CD4-positive, alpha-beta T cell treated with Interleukin-15 for 1 hour (primary cell): ENCODE data around the gene ETV4.

Experiments used
- DNase-seq: peaks from one replicate; pipeline ENCODE4 v3.0.0-alpha.2; 2020

The ETV4 gene

GRCh38 chr17:43572368-43572980, 26.3 kb upstream of the ETV4 start:
- DNase-seq: no peak

GRCh38 chr17:43570518-43570928, 24.4 kb upstream of the ETV4 start:
- no peak for DNase-seq

GRCh38 chr17:43568506-43569082, 22.5 kb upstream of the ETV4 start:
- DNase-seq: no peak

- DNase-seq: no peak
Measured at GRCh38 chr17:43563600-43564594, 17.8 kb upstream of the ETV4 start.

GRCh38 chr17:43562679-43563599, 16.8 kb upstream of the ETV4 start:
- DNase-seq: no peak

GRCh38 chr17:43560461-43561427, 14.6 kb upstream of the ETV4 start:
- DNase-seq: no peak

GRCh38 chr17:43559161-43559816, 13.1 kb upstream of the ETV4 start:
- DNase-seq: no peak

- no peak for DNase-seq
Measured at GRCh38 chr17:43558805-43559160, 12.6 kb upstream of the ETV4 start.

- peak; percentile 69 for DNase-seq
Measured at GRCh38 chr17:43556292-43556691, 10.2 kb upstream of the ETV4 start.

GRCh38 chr17:43554857-43555256, 8.7 kb upstream of the ETV4 start:
- no peak for DNase-seq

GRCh38 chr17:43553573-43553972, 7.4 kb upstream of the ETV4 start:
- no peak for DNase-seq

GRCh38 chr17:43552229-43552837, 6.2 kb upstream of the ETV4 start:
- no peak for DNase-seq

- no peak for DNase-seq
Measured at GRCh38 chr17:43550754-43551153, 4.6 kb upstream of the ETV4 start.

GRCh38 chr17:43549496-43549895, 3.4 kb upstream of the ETV4 start:
- DNase-seq: no peak

- no peak for DNase-seq
Measured at GRCh38 chr17:43548689-43549379, 2.7 kb upstream of the ETV4 start.

GRCh38 chr17:43547659-43548256, 1.6 kb upstream of the ETV4 start:
- DNase-seq: no peak

GRCh38 chr17:43547189-43547550, 1.0 kb upstream of the ETV4 start:
- DNase-seq: no peak

- DNase-seq: no peak
Measured at GRCh38 chr17:43545383-43545632, 832 bp downstream of the ETV4 start.

GRCh38 chr17:43543771-43544575, 2.2 kb downstream of the ETV4 start:
- no peak for DNase-seq
